ENCODE results near the gene AP1M1. TPM values are rescaled to one million over a fixed set of nuclear protein-coding genes. Genes with fewer than 3 reads are reported as not detected.

Gene AP1M1
- total RNA-seq, 1 experiment from 2014 or later: 88.7 TPM

GRCh38 chr19:16254851-16255408 is 57.2 kb downstream of the AP1M1 start:
- H3K27me3 ChIP-seq (ENCODE audit: control insufficient read depth, insufficient read depth, low read length): no peaks in the 10 kb centered on the region
- in situ Hi-C loops (cut with HindIII; ENCODE audit: low pct_unique_long_range_greater_than_20kb, low sequenced_read_pairs): no loop called here
- TF ChIP-seq, protein P1, sequence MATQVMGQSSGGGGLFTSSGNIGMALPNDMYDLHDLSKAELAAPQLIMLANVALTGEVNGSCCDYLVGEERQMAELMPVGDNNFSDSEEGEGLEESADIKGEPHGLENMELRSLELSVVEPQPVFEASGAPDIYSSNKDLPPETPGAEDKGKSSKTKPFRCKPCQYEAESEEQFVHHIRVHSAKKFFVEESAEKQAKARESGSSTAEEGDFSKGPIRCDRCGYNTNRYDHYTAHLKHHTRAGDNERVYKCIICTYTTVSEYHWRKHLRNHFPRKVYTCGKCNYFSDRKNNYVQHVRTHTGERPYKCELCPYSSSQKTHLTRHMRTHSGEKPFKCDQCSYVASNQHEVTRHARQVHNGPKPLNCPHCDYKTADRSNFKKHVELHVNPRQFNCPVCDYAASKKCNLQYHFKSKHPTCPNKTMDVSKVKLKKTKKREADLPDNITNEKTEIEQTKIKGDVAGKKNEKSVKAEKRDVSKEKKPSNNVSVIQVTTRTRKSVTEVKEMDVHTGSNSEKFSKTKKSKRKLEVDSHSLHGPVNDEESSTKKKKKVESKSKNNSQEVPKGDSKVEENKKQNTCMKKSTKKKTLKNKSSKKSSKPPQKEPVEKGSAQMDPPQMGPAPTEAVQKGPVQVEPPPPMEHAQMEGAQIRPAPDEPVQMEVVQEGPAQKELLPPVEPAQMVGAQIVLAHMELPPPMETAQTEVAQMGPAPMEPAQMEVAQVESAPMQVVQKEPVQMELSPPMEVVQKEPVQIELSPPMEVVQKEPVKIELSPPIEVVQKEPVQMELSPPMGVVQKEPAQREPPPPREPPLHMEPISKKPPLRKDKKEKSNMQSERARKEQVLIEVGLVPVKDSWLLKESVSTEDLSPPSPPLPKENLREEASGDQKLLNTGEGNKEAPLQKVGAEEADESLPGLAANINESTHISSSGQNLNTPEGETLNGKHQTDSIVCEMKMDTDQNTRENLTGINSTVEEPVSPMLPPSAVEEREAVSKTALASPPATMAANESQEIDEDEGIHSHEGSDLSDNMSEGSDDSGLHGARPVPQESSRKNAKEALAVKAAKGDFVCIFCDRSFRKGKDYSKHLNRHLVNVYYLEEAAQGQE (IDR thresholded peaks at IDR 0.05; ENCODE audit: insufficient read depth in 1 of 2, low read depth in 2 of 2, low read length in 1 of 2): no peak
- TF ChIP-seq POLR2AphosphoS5 (IDR thresholded peaks at IDR 0.05; ENCODE audit: low read depth, low read length) (no peak), SIN3A (IDR thresholded peaks at IDR 0.05; ENCODE audit: borderline replicate concordance, insufficient read depth, low read depth, low read length) (no peak), TCF7L2 (IDR thresholded peaks at IDR 0.05; ENCODE audit: low read depth, low read length) (no peak)
- TF ChIP-seq, protein P2, sequence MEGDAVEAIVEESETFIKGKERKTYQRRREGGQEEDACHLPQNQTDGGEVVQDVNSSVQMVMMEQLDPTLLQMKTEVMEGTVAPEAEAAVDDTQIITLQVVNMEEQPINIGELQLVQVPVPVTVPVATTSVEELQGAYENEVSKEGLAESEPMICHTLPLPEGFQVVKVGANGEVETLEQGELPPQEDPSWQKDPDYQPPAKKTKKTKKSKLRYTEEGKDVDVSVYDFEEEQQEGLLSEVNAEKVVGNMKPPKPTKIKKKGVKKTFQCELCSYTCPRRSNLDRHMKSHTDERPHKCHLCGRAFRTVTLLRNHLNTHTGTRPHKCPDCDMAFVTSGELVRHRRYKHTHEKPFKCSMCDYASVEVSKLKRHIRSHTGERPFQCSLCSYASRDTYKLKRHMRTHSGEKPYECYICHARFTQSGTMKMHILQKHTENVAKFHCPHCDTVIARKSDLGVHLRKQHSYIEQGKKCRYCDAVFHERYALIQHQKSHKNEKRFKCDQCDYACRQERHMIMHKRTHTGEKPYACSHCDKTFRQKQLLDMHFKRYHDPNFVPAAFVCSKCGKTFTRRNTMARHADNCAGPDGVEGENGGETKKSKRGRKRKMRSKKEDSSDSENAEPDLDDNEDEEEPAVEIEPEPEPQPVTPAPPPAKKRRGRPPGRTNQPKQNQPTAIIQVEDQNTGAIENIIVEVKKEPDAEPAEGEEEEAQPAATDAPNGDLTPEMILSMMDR (IDR thresholded peaks at IDR 0.05): no peak
- H3K36me3 ChIP-seq (ENCODE audit: control insufficient read depth, insufficient read depth, low read length): no peaks in the 10 kb centered on the region
- no peaks in the 10 kb centered on the region for H3K9me3 ChIP-seq (ENCODE audit: control insufficient read depth, insufficient read depth, low read depth, low read length)
- ATAC-seq (no peak), DNase-seq (ENCODE audit: low read depth, low spot score) (no peak)
- BruUV-seq (replicated peaks): no TSS peak
- CTCF ChIA-PET: interaction anchor here (1.2 kb wide), 1 partner anchor 132 kb away, joined by 5 read pairs; no protein-coding TSS in a partner anchor
- no peak overlapping the region for H3K4me3 ChIP-seq (ENCODE audit: low read depth in 2 of 2, low read length in 2 of 2)
- no peak overlapping the region for H3K27ac ChIP-seq (ENCODE audit: low read length)
- intact Hi-C loops (cut with micrococcal nuclease; ENCODE audit: unreplicated experiment): no loop called here
- POLR2A ChIA-PET: no interaction called here
- H3K4me1 ChIP-seq (ENCODE audit: control insufficient read depth, insufficient read depth, low read length): no peaks in the 10 kb centered on the region

DNA sequence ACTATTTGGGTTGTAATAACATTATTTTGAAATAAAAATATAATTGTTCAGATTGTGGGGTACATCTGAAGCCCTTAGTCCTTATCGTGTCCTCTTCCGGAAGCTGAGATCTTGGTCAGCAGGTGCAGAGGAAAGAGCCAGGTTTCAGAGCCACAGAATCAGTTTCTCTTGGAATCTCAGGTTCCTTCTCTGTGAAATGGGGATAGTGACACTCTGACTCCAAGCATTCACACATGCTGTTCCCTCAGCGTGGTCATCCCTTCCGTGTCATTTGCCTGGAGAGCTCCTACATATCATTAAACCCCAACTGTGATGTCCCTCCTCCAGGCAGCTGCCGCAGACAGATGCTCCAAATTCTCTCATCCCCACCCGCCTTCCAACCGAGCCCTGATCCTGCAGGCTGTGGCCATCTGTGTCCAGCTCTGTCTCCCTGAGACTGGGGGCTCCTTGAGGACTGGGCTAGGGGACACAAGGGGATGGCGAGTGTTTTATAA is 59.8 kb downstream of the AP1M1 start:
- in situ Hi-C loops (cut with HindIII; ENCODE audit: low pct_unique_long_range_greater_than_20kb, low sequenced_read_pairs) (no loop called here), intact Hi-C loops (cut with micrococcal nuclease; ENCODE audit: unreplicated experiment) (no loop called here)
- POLR2A ChIA-PET: no interaction called here
- Histone ChIP-seq H3K9me3 (ENCODE audit: control insufficient read depth, insufficient read depth, low read depth, low read length) (no peaks in the 10 kb centered on the region), H3K4me1 (ENCODE audit: control insufficient read depth, insufficient read depth, low read length) (no peaks in the 10 kb centered on the region), H3K27ac (ENCODE audit: low read length) (no peak overlapping the region), H3K36me3 (ENCODE audit: control insufficient read depth, insufficient read depth, low read length) (no peaks in the 10 kb centered on the region), H3K4me3 (ENCODE audit: low read depth in 2 of 2, low read length in 2 of 2) (no peak overlapping the region), H3K27me3 (ENCODE audit: control insufficient read depth, insufficient read depth, low read length) (no peaks in the 10 kb centered on the region)
- no peak for DNase-seq (ENCODE audit: low read depth, low spot score)
- TF ChIP-seq SIN3A (IDR thresholded peaks at IDR 0.05; ENCODE audit: borderline replicate concordance, insufficient read depth, low read depth, low read length): no peak
- TF ChIP-seq, protein P1 (IDR thresholded peaks at IDR 0.05; ENCODE audit: insufficient read depth in 1 of 2, low read depth in 2 of 2, low read length in 1 of 2): no peak
- TF ChIP-seq POLR2AphosphoS5 (IDR thresholded peaks at IDR 0.05; ENCODE audit: low read depth, low read length): no peak
- TF ChIP-seq, protein P2 (IDR thresholded peaks at IDR 0.05): no peak
- no peak for TF ChIP-seq TCF7L2 (IDR thresholded peaks at IDR 0.05; ENCODE audit: low read depth, low read length)
- BruUV-seq (replicated peaks): no TSS peak
- ATAC-seq: no peak
- CTCF ChIA-PET: no interaction called here

All from Panc1 (cell line).